Body of pancreas (tissue), 4 donors: ENCODE results near the gene GPRIN2. TPM values are rescaled to one million over a fixed set of nuclear protein-coding genes. Genes with fewer than 3 reads are reported as not detected.
"Not testable (repeated sequence)": the region's sequence is repeated elsewhere in the genome, so short reads cannot be mapped to it uniquely, and the experiment has no call there.

Source experiments
- ATAC-seq: fragments of 150-250 bp; one replicate; pipeline ENCODE4 v1.9.1; 2016
- DNase-seq, 4 donors: peaks; one replicate each; pipeline ENCODE4 v3.0.0-alpha.2; 2019
- H3K27ac ChIP-seq, 4 donors: fragments of 200-600 bp; sonication (generic); 1 replicate in 3 of 4; 2 replicates in 1 of 4; pipeline versions ENCODE4 v1.5.1 to v1.6.1; 2016 to 2019; ENCODE audit warnings: mild to moderate bottlenecking in 1 of 4, mixed read lengths in 1 of 4, moderate library complexity in 1 of 4
- H3K27me3 ChIP-seq, 2 donors: fragments of 200-600 bp; sonication (generic); one replicate each; pipeline ENCODE4 v1.6.0; 2016; ENCODE audit warnings: mild to moderate bottlenecking in 1 of 2
- H3K36me3 ChIP-seq, 2 donors: fragments of 200-600 bp; sonication (generic); replicated peaks in 1 of 2; 2 replicates each; pipeline ENCODE4 v1.5.1; 2016; ENCODE audit warnings: low read depth in 2 of 2; ENCODE audit not compliant: insufficient read depth in 1 of 2
- H3K4me1 ChIP-seq: fragments of 200-600 bp; sonication (generic); one replicate; pipeline ENCODE4 v1.6.0; 2016
- H3K4me3 ChIP-seq, 2 donors: fragments of 200-600 bp; sonication (generic); 1 replicate in 1 of 2; 2 replicates in 1 of 2; pipeline ENCODE4 v1.5.1; 2016 to 2019
- H3K9me3 ChIP-seq, 3 donors: fragments of 200-600 bp; sonication (generic); 1 replicate in 2 of 3; 2 replicates in 1 of 3; pipeline ENCODE4 v1.5.1; 2016
- POLR2A ChIP-seq, 3 donors: fragments of 450-650 bp; IDR thresholded peaks; one replicate each; pipeline ENCODE4 v1.6.1; 2016; ENCODE audit warnings: antibody characterized with exemption in 3 of 3, mild to moderate bottlenecking in 2 of 3
- WGBS, 2 donors: methylation state at CpG; one replicate each; pipeline ENCODE4 v1.1.5; 2017; 5-methylcytosine and 5-hydroxymethylcytosine counted together
- intact Hi-C: fragments of 100-400 bp; cut with DNase I; formaldehyde crosslinking; loops from one replicate; pipeline ENCODE4 v1.15.1; 2023
- total RNA-seq, 2 donors: library from RNA; depleted of rRNA; stranded (reverse); fragments of >200 nt; gene quantifications; one replicate each; pipeline ENCODE4 v1.1.0, GENCODE V29; 2016
- TF ChIP-seq, protein P1 (sequence below), 7 experiments: fragments of 450-650 bp in 4 of 7; fragments of 200-600 bp in 3 of 7; sonication (generic) in 3 of 7; IDR thresholded peaks; one replicate each; pipeline ENCODE4 v1.5.1; 2016 to 2019; ENCODE audit warnings: antibody characterized with exemption in 7 of 7

Gene GPRIN2
- total RNA-seq, result 10 to 100 TPM; 15.8 to 16.3 TPM

DNA sequence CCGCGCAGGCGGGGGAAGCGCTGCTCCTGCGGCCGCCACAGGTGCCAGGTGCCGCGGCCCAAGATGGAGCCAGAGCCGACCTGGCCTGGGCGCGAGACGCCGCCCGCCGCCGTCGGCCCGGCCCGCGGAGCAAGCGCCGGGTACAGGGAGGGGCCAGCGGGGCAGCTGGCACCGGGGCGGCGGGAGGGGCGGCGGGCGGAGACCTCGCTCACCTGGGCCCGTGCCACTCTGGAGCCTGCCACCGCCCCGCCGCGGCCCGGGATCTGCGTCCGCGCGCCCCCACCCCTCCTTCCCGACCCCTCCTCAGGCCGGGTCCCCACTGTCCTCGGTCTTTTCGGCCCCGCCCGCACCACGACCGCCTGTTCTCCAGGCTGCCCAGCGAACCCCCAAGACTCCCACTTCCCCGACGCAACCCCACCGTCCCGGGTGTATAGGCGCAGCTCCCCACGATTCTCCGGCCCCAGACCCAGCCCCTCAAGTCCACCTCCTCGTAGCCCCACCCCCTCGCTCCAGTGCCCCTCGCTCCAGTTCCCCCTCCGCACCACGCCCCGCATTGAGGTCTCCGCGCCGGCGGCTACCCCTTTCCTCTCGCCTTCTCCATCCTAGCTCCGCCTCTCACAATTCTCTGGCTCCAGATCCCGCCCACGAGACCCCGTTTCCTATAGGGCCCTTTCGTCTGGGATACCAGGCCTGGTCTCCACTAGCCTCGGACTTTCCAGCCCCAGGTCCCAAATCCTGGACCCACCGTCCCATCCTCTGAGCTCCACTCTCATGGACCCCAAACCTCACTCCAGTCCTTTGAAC is at the start of gene GPRIN2:
Gene GPRIN2, minus strand, starts transcription at position 144 of the 804 bp plus-strand sequence. CDS start 5,922 bp downstream, outside the sequence.
- peak; percentile 72 to 83 (median 78) for DNase-seq
- intact Hi-C loops, result no loop called here
- H3K27ac ChIP-seq, result peak within 1 kb of the TSS in 3 of 4 donors; percentile 2 to 46 (median 9)
- no peaks in the 10 kb centered on the region for H3K9me3 ChIP-seq
- no peaks in the 10 kb centered on the region for H3K27me3 ChIP-seq
- TF ChIP-seq, protein P1, sequence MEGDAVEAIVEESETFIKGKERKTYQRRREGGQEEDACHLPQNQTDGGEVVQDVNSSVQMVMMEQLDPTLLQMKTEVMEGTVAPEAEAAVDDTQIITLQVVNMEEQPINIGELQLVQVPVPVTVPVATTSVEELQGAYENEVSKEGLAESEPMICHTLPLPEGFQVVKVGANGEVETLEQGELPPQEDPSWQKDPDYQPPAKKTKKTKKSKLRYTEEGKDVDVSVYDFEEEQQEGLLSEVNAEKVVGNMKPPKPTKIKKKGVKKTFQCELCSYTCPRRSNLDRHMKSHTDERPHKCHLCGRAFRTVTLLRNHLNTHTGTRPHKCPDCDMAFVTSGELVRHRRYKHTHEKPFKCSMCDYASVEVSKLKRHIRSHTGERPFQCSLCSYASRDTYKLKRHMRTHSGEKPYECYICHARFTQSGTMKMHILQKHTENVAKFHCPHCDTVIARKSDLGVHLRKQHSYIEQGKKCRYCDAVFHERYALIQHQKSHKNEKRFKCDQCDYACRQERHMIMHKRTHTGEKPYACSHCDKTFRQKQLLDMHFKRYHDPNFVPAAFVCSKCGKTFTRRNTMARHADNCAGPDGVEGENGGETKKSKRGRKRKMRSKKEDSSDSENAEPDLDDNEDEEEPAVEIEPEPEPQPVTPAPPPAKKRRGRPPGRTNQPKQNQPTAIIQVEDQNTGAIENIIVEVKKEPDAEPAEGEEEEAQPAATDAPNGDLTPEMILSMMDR (IDR thresholded peaks at IDR 0.05), result no peak
- TF ChIP-seq POLR2A (IDR thresholded peaks at IDR 0.05), result peak in 2 of 3 donors; percentile 37 to 65
- 9 to 10% methylated on average over 64 to 74 of the region's 74 CpGs for WGBS, 2 donors
- H3K4me1 ChIP-seq, result peaks cover 13% of the 10 kb centered on the region
- peak within 1 kb of the TSS; percentile 21 to 32 for H3K4me3 ChIP-seq
- H3K36me3 ChIP-seq, result no peaks in the 10 kb centered on the region
- ATAC-seq, result peak; percentile 86

DNA sequence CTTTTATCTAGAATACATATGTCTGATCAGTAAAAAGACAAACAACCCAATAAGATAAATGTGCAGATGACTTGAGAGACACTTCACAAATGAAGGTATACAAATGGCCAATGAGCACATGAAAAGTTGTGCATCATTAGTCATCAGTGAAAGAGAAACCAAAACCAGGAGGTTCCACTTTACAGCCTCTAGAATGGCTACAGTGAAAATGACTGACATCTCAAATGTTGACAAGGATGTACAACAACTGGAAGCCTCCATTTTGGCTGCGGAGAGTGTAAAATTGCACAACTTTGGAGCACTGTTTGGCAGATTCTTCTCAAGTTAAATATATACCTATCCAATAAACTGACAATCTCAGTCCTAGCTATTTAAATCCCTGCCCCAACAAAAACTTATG is 44.1 kb upstream of the GPRIN2 start:
- ATAC-seq, DNase-seq, intact Hi-C loops, H3K27ac ChIP-seq, H3K4me3 ChIP-seq, H3K27me3 ChIP-seq, H3K36me3 ChIP-seq, H3K4me1 ChIP-seq, H3K9me3 ChIP-seq: not testable (repeated sequence)
- 40% methylated on average over 1 of the region's 1 CpG; no CpG with 5 or more reads in 1 of the 2 donors for WGBS, 2 donors

DNA sequence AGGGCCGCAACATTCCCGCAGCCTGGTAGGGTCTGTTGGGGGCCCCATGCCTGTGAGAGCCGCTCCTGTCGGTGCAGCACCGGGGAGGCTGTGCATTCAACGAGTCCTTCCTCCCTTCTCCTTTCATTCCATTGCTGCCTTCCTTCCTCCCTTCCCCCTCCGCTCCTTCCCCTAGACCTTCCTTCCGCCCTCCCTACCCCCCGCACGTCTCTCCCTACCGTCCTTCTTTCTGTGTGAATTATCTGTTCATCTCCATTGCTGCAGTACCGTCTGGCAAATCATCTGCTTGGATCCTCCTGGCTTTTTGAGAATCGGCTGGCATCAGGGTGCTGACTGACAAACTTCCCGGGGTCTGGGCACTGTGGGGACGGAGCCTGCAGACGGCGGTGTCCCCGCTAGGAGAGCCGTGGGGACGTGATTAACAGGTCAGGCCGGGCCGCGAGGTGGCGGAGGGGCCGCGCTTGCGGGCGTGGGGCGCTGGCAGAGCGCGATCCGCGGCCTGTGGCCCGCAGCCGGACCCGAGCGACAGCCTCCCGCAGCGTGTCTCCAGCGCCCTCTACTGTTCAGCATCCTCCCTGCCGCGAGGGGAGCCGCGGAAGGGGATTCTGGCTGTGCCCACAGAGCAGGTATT is 41.3 kb upstream of the GPRIN2 start:
- ATAC-seq (peak; percentile 93), DNase-seq (peak in 3 of 4 donors; percentile 8 to 45 (median 26))
- H3K36me3 ChIP-seq, H3K27me3 ChIP-seq, H3K4me1 ChIP-seq, H3K9me3 ChIP-seq, intact Hi-C loops: not testable (repeated sequence)
- peak overlapping the region in 2 of 4 donors; percentile 44 to 57 for H3K27ac ChIP-seq
- WGBS, 2 donors, result 1 to 4% methylated on average over 9 to 20 of the region's 44 CpGs
- peak overlapping the region in 1 of 2 donors; percentile 30 for H3K4me3 ChIP-seq

DNA sequence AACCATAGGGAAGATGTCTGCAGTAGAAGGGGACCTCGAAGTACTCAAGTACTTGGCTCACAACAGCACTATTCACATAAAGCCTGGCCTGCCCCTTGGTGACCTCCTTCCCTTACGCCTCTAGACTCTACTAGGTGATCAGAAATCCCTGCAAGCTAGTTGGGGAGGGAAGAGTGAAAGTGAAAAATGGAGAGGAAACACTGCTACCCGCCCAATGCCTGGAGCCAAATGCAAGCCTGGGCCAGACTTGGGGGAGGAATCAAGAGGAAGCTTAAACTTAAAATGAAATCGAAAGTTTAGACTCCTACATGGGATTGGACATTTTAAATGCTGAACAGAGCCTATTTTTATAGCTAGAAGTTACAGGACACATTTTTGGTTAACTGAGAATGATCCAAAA is 40.1 kb upstream of the GPRIN2 start:
- H3K36me3 ChIP-seq, H3K4me1 ChIP-seq, H3K27ac ChIP-seq, DNase-seq, intact Hi-C loops, H3K9me3 ChIP-seq, ATAC-seq, H3K27me3 ChIP-seq, H3K4me3 ChIP-seq: not testable (repeated sequence)
- WGBS, 2 donors, result 54 to 76% methylated on average over 2 of the region's 4 CpGs

DNA sequence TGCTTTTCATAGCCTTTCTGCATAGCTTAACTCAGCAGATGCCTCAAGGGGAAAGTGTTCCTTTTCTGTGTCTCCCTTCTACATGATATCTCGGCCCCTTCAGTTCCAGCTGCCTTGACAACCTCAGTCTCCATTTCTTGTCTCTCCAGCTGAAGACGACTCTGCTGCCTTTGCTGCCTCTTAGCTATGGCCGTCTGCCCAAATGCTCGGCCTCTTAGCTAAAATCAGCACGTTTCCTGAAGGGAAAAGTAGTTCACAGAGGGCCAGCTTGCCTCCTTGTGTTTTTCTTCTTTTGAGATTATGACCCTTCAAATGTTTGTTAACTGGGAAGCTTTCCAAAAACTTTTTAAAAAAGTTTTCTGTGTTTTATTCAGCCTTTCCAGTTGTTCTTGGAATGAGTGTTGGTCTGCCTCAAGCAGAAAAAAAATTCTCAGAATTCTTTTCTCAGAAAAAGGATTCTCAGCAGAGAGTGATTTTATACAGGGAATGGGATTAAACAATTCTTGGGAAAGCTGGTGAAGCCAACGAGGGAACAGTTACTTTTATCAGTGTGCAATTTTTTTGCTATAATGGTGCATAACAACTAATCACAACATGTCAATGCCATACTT is 38.1 kb upstream of the GPRIN2 start:
- DNase-seq, H3K4me1 ChIP-seq, H3K36me3 ChIP-seq, H3K27me3 ChIP-seq, H3K9me3 ChIP-seq, H3K4me3 ChIP-seq, intact Hi-C loops, H3K27ac ChIP-seq: not testable (repeated sequence)
- peak; percentile 52 for ATAC-seq
- WGBS, 2 donors, result 8 to 21% methylated on average over 5 of the region's 6 CpGs

DNA sequence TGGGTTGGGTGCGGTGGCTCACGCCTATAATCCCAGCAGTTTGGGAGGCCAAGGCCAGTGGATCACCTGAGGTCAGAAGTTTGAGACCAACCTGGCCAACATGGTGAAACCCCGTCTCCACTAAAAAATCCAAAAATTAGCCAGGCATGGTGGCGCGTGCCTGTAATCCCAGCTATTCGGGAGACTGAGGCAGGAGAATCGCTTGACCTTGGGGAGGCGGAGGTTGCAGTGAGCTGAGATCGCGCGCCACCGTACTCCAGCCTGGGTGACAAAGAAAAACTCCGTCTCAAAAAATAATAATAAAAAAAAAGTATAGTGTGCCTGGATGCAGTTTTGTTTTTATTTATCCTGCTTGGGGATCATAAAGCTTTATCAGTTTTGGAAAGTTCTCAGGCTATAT is 36.8 kb upstream of the GPRIN2 start:
- WGBS, 2 donors, result 95 to 97% methylated on average over 13 of the region's 13 CpGs
- H3K36me3 ChIP-seq, ATAC-seq, H3K4me3 ChIP-seq, DNase-seq, intact Hi-C loops, H3K27ac ChIP-seq, H3K4me1 ChIP-seq, H3K27me3 ChIP-seq, H3K9me3 ChIP-seq: not testable (repeated sequence)

DNA sequence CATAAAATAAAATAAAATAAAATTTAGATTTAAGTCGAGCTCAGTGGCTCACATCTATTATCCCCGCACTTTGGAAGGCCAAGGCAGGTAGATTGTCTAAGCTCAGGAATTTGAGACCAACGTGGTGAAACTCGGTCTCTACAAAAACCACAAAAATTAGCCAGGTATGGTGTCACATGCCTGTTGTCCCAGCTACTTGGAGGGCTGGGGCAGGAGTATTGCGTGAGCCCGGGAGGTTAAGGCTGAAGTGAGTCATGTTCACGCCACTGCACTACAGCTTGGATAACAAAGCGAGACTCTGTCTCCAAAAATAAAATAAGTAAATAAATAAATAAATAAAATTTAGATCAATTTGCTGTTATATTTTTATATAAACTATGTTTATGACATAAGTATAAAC is 34.6 kb upstream of the GPRIN2 start:
- H3K9me3 ChIP-seq, H3K36me3 ChIP-seq, intact Hi-C loops, H3K4me1 ChIP-seq, H3K4me3 ChIP-seq, ATAC-seq, H3K27ac ChIP-seq, H3K27me3 ChIP-seq, DNase-seq: not testable (repeated sequence)
- no CpG with 5 or more reads among the region's 8 CpGs for WGBS, 2 donors

DNA sequence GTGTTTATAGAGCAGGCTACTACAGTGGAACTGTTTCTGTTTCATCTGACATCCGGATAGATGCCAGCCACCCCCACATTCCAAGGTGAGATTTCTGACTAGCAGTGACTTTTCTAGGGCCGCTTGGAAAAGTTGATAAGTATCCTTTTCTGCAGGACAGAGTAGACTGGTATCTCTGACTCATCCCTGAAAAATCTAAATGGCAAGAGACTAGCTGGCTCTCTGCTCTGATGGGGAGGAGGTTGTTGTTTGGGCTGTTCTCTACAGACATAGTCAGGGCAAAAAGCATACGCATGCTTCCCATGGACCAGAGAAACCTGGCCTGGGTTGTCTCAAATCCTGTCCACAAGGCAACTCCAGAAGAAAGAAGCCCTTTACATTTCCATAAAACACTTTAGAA is 33.1 kb upstream of the GPRIN2 start:
- H3K36me3 ChIP-seq, DNase-seq, H3K9me3 ChIP-seq, H3K27ac ChIP-seq, H3K4me3 ChIP-seq, ATAC-seq, H3K4me1 ChIP-seq, H3K27me3 ChIP-seq, intact Hi-C loops: not testable (repeated sequence)
- WGBS, 2 donors, result no CpG with 5 or more reads among the region's 3 CpGs

DNA sequence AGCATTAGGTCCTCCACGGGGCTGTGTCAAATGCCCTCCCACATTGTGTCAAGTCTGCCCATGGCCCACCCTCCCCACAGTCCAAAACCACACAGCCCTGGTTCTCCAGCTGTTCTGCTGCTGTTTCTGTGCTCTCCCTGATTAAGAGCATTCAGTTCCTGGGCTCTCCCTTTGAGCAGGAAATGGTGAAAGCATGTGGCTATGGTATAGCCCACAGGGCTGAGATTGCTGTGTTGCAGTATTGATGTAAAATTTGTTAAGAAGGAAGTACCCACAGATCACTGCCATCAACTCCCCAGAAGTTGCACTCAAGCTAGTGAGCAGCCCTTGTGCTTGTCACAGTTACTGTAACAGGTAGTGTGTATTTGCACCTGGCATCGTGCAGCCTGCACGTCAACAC is 31.8 kb upstream of the GPRIN2 start:
- H3K4me1 ChIP-seq, H3K4me3 ChIP-seq, H3K9me3 ChIP-seq, H3K36me3 ChIP-seq, DNase-seq, ATAC-seq, intact Hi-C loops, H3K27ac ChIP-seq, H3K27me3 ChIP-seq: not testable (repeated sequence)
- no CpG with 5 or more reads among the region's 3 CpGs for WGBS, 2 donors

DNA sequence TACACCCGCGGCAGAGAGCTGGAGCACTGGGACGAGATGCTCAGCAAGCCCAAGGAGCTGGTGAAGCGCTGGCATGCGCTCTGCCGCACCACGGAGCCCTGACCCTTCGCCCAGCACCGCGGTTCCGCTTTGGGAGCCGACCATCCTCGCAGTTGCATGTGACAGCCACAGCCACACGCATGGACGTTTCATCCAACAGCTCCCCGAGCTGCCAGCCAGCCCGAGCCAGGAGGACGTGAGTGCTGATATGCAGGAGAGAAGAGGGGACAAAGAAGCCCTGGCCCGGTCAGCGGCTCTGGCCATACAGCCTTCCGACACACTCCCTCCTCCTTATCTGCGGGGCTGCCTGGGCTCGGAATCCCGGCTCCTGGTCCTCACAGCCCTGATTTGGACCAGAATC is 31.1 kb upstream of the GPRIN2 start:
- H3K9me3 ChIP-seq, intact Hi-C loops, H3K36me3 ChIP-seq, H3K4me1 ChIP-seq, H3K4me3 ChIP-seq, DNase-seq, H3K27ac ChIP-seq, H3K27me3 ChIP-seq, ATAC-seq: not testable (repeated sequence)
- WGBS, 2 donors, result no CpG with 5 or more reads among the region's 24 CpGs
